ENCODE data around the gene GIMAP5.

The GIMAP5 gene

DNA sequence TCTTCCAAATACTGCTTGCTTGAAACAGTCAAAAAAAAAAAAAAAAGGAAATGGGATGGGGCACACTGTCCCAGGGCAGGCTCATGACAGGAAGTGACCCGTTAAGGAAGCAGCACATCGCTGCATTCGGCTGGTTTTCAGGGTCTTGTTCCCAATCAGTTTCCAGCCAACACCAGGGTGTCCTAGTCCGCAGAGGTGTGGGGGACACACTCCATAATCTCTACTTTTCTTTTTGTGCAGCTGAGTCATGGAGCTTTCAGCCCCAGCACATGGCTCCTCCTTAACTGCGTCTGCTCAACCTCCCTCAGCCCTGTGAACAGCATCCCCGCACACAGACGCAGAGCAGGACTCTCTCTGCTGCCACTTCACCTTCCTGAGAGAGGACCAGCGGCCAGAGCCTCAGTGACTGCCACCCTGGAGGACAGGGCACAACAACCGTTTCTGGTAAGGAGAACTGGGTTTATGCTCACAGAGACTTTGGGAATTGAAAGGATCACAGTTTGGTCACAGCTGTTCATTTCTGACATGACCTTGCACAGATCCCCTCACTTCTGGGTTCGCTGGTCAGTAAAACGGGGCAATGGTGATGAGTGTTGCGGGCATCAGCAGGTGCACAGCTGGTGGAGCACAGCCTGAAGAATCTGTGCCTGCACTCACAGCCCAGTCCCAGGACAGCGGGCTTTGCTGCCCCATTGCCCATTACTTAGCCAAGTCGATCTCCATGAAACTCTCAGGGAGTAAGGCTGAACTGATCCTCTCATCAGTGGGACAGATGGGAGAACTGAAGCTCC, at the start of gene GIMAP5:
GIMAP5 (plus strand) TSS at position 154 of the 791 bp plus-strand sequence. CDS start 3,467 bp downstream, outside the sequence.
- DNase-seq: peak; percentile 45
- in situ Hi-C loops (cut with MboI; ENCODE audit: low pct_unique_long_range_greater_than_20kb, low sequenced_read_pairs): no loop called here

DNA sequence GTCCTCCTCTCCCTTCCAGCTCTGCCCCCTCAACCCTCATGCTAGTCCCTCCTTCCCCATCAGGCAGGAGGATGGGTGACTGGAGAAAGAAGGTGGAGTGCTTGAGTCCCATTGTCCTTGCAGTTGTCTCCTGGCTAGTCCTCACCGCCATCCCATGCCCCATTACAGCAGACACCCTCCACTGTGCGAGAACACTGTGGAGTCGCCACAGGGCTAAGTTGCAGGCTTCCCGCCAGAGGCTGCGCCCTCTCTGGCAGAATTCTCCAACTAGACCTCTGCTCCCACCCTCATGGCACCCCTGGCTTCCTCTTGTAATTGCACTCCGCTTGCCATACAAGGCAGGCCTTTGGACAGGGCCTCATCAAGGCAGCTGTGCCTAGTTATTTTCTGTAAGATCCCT, 48.6 kb upstream of the GIMAP5 start:
- in situ Hi-C loops (cut with MboI; ENCODE audit: low pct_unique_long_range_greater_than_20kb, low sequenced_read_pairs): no loop called here
- DNase-seq: no peak

DNA sequence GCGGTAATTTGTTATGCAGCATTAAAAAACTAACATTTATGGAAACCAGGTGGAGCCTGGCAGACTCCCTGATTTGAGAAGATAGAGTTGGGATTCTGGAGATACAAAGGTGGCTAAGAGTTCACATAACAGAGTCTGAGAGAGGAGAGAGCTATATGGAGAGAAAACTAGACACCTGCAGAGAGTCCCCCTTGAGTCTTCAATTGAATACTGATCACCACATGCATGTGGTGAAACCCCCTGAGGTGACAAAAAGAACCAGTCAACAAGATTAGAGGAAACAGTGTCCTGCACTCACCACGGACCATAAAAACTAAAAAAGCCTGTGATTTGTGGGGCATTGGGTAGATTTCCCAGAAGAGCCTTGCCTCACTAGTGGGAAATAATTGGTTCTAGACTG, 41.6 kb upstream of the GIMAP5 start:
- in situ Hi-C loops (cut with MboI; ENCODE audit: low pct_unique_long_range_greater_than_20kb, low sequenced_read_pairs): no loop called here
- DNase-seq: no peak

DNA sequence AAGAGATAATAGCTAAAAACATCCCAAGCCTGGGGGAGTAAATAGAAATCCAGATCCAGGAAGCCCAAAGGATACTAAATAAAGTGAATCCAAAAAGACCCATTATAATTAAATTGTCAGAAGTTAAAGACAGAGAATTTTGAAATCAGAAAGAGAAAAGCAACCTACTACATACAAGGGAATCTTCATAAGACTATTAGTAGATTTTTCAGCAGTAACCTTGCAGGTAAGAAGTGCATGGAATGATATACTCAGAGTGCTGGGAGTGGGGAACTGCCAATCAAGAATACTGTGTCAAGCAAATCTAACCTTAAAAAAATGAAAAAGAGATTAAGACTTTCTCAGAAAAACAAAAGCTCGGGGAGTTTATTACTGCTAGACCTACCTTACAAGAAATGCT, 34.0 kb upstream of the GIMAP5 start:
- no peak for DNase-seq
- in situ Hi-C loops (cut with MboI; ENCODE audit: low pct_unique_long_range_greater_than_20kb, low sequenced_read_pairs): no loop called here

DNA sequence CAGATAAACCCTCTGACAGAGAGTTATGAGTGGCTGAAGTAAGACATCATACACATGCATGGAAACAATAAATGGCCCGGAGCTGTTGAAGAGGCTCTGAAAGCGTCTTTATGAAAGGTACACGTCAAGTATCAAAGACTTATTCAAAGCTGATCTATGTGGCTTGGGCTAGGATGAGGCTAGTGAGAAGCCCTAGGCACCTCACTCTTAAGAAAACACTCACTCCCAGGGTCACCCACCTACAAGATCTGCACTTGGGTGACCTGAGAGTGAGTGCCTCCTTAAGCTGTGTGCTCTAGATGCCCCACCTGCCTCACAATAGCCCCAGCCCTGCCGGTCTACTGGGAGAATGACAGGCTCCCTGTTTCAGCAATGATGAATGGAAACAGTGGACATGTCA, 21.9 kb upstream of the GIMAP5 start:
- no peak for DNase-seq
- in situ Hi-C loops (cut with MboI; ENCODE audit: low pct_unique_long_range_greater_than_20kb, low sequenced_read_pairs): no loop called here

DNA sequence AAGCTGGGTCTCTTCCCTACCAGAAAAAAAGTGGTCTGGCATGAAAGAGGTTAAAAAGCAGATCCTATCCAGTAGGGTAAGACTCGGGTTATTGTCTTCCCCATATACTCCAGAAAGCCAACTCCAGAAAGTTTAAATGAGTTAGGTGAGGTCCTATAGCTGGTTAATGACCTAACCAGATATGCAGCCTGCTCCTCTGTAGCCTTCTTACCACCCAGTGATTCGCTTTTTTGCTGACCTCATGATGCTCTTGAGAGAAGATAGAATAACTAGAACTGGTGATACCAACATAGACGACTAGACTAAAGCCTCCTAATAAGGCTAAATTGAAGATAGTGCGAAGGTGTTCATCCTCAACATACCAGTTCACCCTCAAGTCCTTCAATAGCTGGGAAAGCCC, 21.5 kb upstream of the GIMAP5 start:
- no peak for DNase-seq
- in situ Hi-C loops (cut with MboI; ENCODE audit: low pct_unique_long_range_greater_than_20kb, low sequenced_read_pairs): no loop called here

DNA sequence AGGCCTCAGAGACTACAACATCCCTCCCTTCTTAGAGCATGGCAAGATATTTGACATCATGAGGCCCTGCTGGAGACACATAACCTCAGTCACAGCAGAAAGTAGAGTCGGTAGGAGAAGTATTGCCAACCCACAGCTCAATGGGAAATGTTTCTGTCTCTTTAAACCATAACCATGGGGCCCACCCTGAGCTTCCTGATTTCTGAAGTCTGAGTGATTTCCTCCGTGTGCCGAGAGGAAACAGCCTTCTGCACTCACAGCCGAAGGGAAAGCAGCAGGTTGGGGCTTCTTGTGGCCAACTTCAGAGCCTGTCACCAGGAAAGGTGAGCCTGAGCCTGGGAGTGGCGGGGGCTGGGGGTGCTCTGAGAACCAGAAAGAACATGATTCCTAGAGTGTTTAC, 20.9 kb upstream of the GIMAP5 start, which contains the start of gene GIMAP1:
GIMAP1 (plus strand) TSS at position 246 of the 400 bp plus-strand sequence. CDS start 2,435 bp downstream, outside the sequence.
- peak; percentile 84 for DNase-seq
- in situ Hi-C loops (cut with MboI; ENCODE audit: low pct_unique_long_range_greater_than_20kb, low sequenced_read_pairs): no loop called here

DNA sequence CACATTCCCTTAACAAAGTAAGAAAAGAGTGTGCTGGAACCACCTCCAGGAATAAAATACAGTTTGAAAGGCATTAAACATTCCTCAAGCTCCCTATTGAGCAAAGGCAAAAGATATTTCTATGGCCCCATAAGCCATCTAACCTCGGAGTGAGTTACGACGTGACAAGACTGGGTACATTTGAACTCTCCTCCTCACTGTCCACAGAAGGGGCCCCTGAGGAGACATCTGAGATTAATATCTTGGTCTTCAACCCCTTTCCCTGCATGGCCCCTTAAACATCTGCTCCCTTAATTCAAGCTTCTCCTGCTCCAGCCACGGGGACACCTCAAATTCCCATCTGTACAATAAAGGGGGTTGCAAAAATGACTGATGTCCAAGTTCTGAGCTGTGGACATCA, 20.3 kb upstream of the GIMAP5 start:
- DNase-seq: no peak
- in situ Hi-C loops (cut with MboI; ENCODE audit: low pct_unique_long_range_greater_than_20kb, low sequenced_read_pairs): no loop called here

DNA sequence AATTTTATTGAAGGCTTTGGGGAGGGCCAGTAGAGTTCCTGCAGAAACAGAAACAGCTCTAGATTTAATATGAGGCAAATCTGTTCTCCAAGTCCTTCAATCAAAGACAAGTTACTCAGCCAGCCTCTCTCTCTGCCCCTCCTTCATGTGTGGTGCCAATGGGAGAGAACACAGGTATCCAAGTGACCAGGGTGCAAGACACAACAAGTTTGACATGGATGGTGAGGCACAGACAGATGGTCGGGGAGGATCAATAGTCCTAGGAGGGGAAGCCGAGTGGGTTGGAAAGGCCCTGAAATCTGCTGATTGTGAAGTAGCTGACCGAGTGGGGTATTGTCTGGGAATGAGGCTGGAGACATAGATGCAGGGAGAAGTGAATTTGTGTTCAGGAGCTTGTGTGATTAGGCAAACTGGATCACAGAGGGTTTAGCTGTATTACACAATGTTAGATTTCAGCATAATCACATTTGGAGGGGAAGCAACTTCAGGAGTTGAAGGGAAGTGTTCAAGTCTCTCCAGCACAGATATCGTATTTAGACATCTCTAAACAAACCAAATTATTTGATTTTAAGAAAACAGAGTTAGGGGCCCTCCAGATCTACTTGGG, 19.3 kb upstream of the GIMAP5 start:
- no peak for DNase-seq
- in situ Hi-C loops (cut with MboI; ENCODE audit: low pct_unique_long_range_greater_than_20kb, low sequenced_read_pairs): no loop called here

DNA sequence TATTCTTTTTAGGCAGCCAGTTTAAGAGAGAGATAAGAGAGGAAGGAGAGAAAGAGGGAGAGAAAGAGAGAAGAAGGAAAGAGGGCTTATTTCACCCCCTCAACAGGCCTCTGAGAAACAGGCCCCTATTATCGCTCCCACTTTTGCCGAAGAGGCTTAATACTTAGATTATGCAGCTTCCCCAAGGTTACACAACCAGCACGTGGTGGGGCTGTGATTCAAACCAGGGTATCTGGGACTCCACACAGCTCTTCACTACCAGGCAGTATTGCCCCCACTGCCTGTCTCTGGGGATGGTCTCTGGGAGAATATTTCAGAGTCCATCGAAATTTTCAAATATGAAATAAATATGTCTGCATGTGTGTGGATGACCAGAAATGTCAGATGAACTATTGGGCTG, 17.8 kb upstream of the GIMAP5 start:
- DNase-seq: no peak
- in situ Hi-C loops (cut with MboI; ENCODE audit: low pct_unique_long_range_greater_than_20kb, low sequenced_read_pairs): no loop called here

DNA sequence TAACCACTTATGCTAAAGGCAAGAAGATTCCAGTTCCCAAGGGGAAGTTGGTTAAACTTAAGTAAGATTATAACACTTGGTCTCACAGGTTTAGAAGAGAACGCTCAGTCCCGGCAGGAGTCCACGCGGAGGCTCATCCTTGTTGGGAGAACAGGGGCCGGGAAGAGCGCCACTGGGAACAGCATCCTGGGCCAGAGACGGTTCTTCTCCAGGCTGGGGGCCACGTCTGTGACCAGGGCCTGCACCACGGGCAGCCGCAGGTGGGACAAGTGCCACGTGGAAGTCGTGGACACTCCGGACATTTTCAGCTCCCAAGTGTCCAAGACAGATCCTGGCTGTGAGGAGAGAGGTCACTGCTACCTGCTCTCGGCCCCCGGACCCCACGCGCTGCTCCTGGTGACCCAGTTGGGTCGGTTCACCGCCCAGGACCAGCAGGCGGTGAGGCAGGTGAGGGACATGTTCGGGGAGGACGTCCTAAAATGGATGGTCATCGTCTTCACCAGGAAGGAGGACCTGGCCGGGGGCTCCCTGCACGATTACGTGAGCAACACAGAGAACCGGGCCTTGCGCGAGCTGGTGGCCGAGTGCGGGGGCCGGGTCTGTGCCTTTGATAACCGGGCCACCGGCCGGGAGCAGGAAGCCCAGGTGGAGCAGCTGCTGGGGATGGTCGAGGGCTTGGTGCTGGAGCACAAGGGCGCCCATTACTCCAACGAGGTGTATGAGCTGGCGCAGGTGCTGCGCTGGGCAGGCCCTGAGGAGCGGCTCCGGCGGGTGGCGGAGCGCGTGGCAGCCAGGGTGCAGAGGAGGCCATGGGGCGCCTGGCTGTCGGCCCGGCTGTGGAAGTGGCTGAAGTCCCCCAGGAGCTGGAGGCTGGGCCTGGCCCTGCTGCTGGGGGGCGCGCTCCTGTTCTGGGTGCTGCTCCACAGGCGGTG, 17.0 kb upstream of the GIMAP5 start:
- no peak for DNase-seq
- in situ Hi-C loops (cut with MboI; ENCODE audit: low pct_unique_long_range_greater_than_20kb, low sequenced_read_pairs): no loop called here

DNA sequence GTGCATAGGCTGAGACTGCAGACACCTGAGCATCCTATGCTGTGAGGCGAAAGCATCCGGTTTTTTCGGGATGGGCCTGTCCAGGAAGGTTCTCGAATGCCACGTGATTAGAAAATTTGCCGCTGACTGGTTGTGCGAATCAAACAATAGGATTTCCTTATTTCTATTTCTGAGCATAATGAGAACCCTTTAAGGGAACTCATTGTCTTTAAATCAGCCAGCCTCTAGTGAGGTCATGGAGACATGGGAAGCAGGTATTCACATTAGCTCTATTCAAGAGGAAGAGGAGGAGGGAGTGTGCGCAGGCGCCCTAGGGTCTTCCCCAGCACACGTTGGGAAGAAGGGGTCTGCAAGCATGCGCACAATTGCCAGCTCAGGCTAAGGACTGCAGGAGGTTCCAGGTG, 15.2 kb upstream of the GIMAP5 start:
- in situ Hi-C loops (cut with MboI; ENCODE audit: low pct_unique_long_range_greater_than_20kb, low sequenced_read_pairs): no loop called here
- no peak for DNase-seq

DNA sequence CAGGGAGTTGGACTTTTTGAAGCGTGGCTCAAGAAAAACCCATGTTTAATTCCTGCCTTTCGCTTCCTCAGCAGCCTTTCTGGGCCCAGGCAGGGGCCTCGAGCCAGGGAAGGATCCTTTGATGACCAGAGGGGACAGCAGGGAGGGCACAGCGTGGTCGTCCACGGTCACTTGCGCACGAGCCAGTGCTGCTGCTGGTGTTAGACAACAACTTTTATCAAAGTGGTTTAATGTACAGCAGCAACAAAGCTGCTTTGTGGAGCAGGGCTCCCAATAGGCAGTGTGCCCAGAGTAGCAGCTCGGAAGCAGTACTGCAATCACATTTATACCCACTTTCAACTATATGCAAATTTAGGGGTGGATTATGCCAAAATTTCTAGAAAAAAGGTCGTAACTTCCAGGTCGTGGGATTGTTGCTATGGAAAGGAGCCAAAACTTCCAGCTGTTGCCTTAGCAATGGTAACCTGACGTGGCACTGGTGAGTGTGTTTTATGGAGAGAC, 14.7 kb upstream of the GIMAP5 start:
- DNase-seq: no peak
- in situ Hi-C loops (cut with MboI; ENCODE audit: low pct_unique_long_range_greater_than_20kb, low sequenced_read_pairs): no loop called here

DNA sequence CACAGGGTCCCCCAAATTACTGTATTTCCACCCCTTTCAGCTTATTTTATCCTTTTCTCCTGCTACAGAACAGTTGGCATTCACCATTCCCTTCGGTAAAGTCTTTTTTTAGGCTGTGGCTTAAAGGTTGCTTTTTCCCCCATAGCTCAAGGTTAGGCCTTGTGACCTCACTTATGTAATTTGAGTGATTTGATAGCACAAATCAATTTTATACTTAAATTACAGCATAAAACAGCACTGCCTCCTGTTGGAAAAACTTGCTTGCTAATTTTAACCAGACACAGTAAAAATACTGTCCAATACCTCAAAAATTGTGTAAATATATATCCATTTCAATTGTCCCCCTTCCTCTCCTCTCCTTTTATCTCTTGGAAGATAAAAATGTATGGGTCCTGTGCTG, 13.8 kb upstream of the GIMAP5 start:
- no peak for DNase-seq
- in situ Hi-C loops (cut with MboI; ENCODE audit: low pct_unique_long_range_greater_than_20kb, low sequenced_read_pairs): no loop called here

DNA sequence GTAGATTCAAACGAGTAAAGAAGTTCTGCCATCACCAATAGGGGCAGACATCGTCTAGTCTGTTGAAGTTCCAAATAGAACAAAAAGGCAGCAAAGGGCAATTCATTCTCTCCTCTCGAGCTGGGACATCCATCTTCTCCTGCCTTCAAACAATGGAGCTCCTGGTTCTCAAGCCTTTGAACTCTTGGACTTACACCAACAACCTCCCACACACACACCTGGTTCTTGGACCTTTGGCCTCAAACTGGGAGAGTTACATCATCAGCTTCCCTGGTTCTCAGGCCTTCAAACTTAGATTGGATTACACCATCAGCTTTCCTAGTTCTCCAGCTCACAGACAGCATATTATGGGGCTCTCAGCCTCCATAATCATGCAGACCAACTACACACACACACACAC, 9.8 kb upstream of the GIMAP5 start:
- in situ Hi-C loops (cut with MboI; ENCODE audit: low pct_unique_long_range_greater_than_20kb, low sequenced_read_pairs): no loop called here

DNA sequence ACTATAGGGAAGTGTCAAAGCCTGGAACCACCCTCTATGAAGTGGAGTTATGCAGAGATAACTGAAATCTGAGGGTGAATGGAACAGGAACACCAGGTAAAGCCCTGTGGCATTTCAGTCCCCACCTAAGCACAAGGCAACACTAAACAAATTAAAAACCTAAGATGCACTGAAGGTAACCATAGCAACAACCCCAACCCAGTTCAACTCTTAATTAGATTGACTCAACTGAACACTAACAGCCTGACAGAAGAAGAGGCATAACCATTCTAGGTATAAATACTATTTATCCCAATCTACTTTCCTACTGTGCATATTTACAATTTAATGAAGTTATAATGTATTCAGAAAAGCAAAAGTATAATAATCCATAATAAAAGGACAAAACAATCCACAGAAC, 9.2 kb upstream of the GIMAP5 start:
- no peak for DNase-seq
- in situ Hi-C loops (cut with MboI; ENCODE audit: low pct_unique_long_range_greater_than_20kb, low sequenced_read_pairs): no loop called here

More for the DNA sequence above, 9.8 kb upstream of the GIMAP5 start:
- no peak for DNase-seq

DNA sequence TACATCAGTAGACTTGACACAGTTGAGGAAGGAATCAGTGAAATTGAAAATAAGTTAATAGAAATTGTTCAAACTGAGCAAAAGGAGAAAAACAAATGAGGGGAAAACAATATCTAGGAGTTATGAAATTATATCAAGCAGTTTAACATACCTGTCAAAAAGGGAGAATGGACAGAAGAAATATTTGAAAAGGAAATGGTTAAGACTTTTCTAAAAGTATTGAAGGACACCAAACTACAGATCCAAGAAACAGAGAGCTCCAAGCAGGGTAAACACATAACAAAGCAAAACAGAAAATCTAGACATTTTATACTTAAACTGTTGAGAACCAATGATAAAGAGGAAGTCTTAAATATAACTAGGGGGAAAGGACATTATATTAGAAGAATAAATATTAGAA, 8.6 kb upstream of the GIMAP5 start:
- in situ Hi-C loops (cut with MboI; ENCODE audit: low pct_unique_long_range_greater_than_20kb, low sequenced_read_pairs): no loop called here
- DNase-seq: no peak

DNA sequence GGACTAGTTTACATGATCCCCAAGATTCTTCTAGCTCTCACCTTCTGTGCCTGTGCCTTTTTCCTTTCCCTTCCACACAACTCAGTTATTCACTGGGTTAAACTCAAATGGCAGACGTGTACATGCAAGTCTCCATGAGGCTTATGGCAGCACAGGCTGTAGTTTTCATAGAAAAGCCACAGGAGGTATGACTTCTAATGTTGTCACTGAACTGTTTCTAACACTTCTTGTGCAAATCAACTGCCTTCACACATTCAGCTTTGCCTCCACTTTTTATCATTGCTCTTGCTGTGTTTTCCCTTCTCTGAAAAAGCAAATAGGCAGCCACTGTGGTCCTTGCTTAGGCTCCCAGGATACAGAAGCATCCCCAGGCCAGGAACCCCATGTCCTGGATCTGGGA, 5.3 kb upstream of the GIMAP5 start:
- no peak for DNase-seq
- in situ Hi-C loops (cut with MboI; ENCODE audit: low pct_unique_long_range_greater_than_20kb, low sequenced_read_pairs): no loop called here

DNA sequence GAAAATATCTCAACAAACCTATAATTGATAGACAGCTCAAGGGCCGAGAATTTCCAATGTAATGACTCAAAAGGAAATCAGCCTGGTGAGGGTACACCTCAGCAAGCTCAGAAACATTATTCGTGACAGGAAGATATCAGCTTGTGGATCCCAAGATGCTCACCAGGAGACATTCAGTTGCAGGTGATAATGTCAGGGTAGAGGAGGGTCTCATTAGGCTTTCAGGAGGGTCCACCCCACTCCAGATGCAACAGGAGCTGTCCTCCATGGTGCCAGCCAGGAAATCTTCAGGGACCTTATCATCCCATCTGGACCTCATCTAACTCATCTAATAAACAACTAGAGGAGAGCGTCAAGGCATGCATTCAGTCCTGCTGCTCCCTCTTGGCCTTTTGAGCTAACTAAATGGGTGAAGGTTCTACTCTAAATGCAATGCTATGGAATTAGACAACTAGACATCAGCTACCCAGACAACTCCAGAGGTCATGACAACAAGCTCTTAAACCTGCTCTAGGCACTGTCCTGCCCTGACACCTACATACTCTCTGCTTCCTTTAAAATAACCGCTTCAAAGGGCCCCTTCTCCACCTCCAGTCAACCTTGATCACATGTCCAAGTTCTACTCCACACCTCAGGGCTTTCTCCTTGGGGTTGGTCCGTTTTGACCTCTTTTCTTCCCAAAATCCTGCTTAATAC, 4.3 kb upstream of the GIMAP5 start:
- no peak for DNase-seq
- in situ Hi-C loops (cut with MboI; ENCODE audit: low pct_unique_long_range_greater_than_20kb, low sequenced_read_pairs): no loop called here

Measured in KBM-7 (cell line).